HEK293T (cell line): ENCODE results near the gene COTL1.

ENCODE experiments used
- BHLHE40 ChIP-seq: fragments of 450-650 bp; IDR thresholded peaks from 2 replicates; pipeline ENCODE4 v1.6.1; 2016; ENCODE audit warnings: mild to moderate bottlenecking, moderate library complexity, borderline replicate concordance
- CTBP1 ChIP-seq: fragments of 450-650 bp; IDR thresholded peaks from 2 replicates; pipeline ENCODE4 v1.6.1; 2016; ENCODE audit warnings: borderline replicate concordance
- ELF4 ChIP-seq: fragments of 450-650 bp; IDR thresholded peaks from 2 replicates; pipeline ENCODE4 v1.6.1; 2017; ENCODE audit warnings: antibody characterized with exemption
- FOXM1 ChIP-seq: fragments of 450-650 bp; IDR thresholded peaks from 2 replicates; pipeline ENCODE4 v1.6.1; 2017; ENCODE audit warnings: mild to moderate bottlenecking, borderline replicate concordance
- LEF1 ChIP-seq: fragments of 450-650 bp; IDR thresholded peaks from 2 replicates; pipeline ENCODE4 v1.6.1; 2017; ENCODE audit warnings: mild to moderate bottlenecking, borderline replicate concordance
- NFRKB ChIP-seq: fragments of 450-650 bp; IDR thresholded peaks from 2 replicates; pipeline ENCODE4 v1.6.1; 2016; ENCODE audit warnings: mild to moderate bottlenecking, moderate library complexity
- PKNOX1 ChIP-seq: fragments of 450-650 bp; IDR thresholded peaks from 2 replicates; pipeline ENCODE4 v1.6.1; 2016
- SP1 ChIP-seq: fragments of 450-650 bp; IDR thresholded peaks from 2 replicates; pipeline ENCODE4 v1.6.1; 2017
- SUZ12 ChIP-seq: fragments of 450-650 bp; IDR thresholded peaks from 2 replicates; pipeline ENCODE4 v1.6.1; 2016; ENCODE audit warnings: mild to moderate bottlenecking
- TARDBP ChIP-seq: fragments of 450-650 bp; IDR thresholded peaks from 2 replicates; pipeline ENCODE4 v1.6.1; 2016
- ZNF384 ChIP-seq: fragments of 450-650 bp; IDR thresholded peaks from 2 replicates; pipeline ENCODE4 v1.6.1; 2016

- TF ChIP-seq BHLHE40: no peak
- no peak for TF ChIP-seq CTBP1
- no peak for TF ChIP-seq NFRKB
- no peak for TF ChIP-seq ELF4
- no peak for TF ChIP-seq SUZ12
- no peak for TF ChIP-seq TARDBP
- TF ChIP-seq SP1: no peak
- no peak for TF ChIP-seq ZNF384
- TF ChIP-seq LEF1: no peak
- TF ChIP-seq FOXM1: no peak
- TF ChIP-seq PKNOX1: no peak
These were observed 90.9 kb downstream of the COTL1 start for GRCh38 chr16:84526794-84527531.
